GM18511 (cell line): Measurements from ENCODE around the gene ARHGEF16.

ENCODE experiments used
- ATAC-seq: cut with Tn5 transposase; IDR thresholded peaks from one replicate; pipeline ENCODE4 v1.9.1; 2021; ENCODE audit warnings: mild to moderate bottlenecking, moderate library complexity; ENCODE audit not compliant: unreplicated experiment

Gene ARHGEF16

GRCh38 chr1:3515272-3515671, 60.8 kb downstream of the ARHGEF16 start:
- ATAC-seq = no peak

- ATAC-seq = no peak
Measured at GRCh38 chr1:3515774-3516480, 61.5 kb downstream of the ARHGEF16 start.

GRCh38 chr1:3516481-3516869, 62.0 kb downstream of the ARHGEF16 start:
- ATAC-seq = no peak

- ATAC-seq = no peak
Measured at GRCh38 chr1:3516911-3517675, 62.6 kb downstream of the ARHGEF16 start.

- ATAC-seq = no peak
Measured at GRCh38 chr1:3518256-3518655, 63.8 kb downstream of the ARHGEF16 start.

GRCh38 chr1:3518756-3519155, 64.3 kb downstream of the ARHGEF16 start:
- no peak for ATAC-seq

GRCh38 chr1:3519301-3519885, 64.9 kb downstream of the ARHGEF16 start:
- ATAC-seq = no peak

- no peak for ATAC-seq
Measured at GRCh38 chr1:3520419-3521378, 66.2 kb downstream of the ARHGEF16 start.

- no peak for ATAC-seq
Measured at GRCh38 chr1:3521426-3521825, 67.0 kb downstream of the ARHGEF16 start.

- ATAC-seq = no peak
Measured at GRCh38 chr1:3522112-3522511, 67.6 kb downstream of the ARHGEF16 start.

- ATAC-seq = no peak
Measured at GRCh38 chr1:3522564-3523265, 68.2 kb downstream of the ARHGEF16 start.

- no peak for ATAC-seq
Measured at GRCh38 chr1:3523980-3524379, 69.5 kb downstream of the ARHGEF16 start.

GRCh38 chr1:3524556-3525203, 70.2 kb downstream of the ARHGEF16 start:
- ATAC-seq = no peak

- no peak for ATAC-seq
Measured at GRCh38 chr1:3525551-3526482, 71.4 kb downstream of the ARHGEF16 start.

GRCh38 chr1:3527774-3528173, 73.3 kb downstream of the ARHGEF16 start:
- no peak for ATAC-seq

- no peak for ATAC-seq
Measured at GRCh38 chr1:3529099-3529729, 74.7 kb downstream of the ARHGEF16 start.

- no peak for ATAC-seq
Measured at GRCh38 chr1:3530086-3530925, 75.8 kb downstream of the ARHGEF16 start.
